GM21526 (cell line): Measurements from ENCODE around the gene KCNQ1OT1.

Experiments
- ATAC-seq: cut with Tn5 transposase; IDR thresholded peaks from one replicate; pipeline ENCODE4 v1.9.1; 2021; ENCODE audit warnings: moderate library complexity; ENCODE audit not compliant: unreplicated experiment, low FRiP score

KCNQ1OT1 gene

DNA sequence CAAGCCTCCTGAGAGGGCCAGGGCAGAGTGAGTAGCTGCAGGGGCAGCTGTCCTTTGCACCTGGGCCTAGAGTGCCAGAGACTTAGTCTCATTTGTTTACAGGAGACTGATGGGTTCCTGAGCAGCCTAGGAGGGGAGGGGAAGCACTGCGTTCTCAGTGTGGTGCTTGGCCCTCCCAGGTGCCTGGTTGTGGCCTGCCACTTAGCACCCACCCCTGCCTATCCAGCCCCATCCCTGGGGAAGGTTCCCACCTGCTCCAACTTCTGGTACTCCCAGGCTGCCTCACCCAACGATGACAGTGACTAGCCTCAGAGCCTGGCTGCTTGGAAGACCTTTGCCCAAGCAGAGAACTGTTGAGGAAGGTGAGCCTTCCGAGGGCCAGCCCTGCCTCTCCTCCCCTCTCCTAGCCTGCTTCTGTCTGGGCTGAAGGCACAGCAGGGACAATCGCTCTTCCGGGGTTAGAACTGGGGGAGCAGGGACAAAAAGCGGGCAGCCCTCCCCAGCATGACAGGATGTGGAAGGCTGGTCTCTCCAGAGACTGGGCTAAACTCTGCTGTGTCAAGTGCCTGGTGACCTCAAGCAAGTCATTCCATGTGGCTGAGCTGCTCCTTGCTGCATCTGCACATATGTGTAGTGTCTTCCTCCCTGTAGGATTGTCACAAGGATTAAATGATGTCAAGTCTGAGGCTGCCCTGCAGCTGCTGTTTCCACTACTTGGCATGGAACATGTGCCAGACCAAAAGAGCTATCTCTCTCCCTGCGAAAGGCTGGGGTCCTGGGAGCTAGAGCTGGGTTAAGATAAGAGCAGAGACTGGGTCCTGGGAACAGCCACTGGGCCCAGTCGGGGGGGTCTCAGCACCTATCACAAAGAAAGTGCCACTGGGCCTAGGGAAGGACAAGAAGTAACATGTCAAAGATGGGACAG is 9.9 kb downstream of the KCNQ1OT1 start:
- no peak for ATAC-seq

GRCh38 chr11:2688381-2689231 is 11.2 kb downstream of the KCNQ1OT1 start:
- ATAC-seq: no peak

GRCh38 chr11:2687782-2688191 is 12.0 kb downstream of the KCNQ1OT1 start:
- no peak for ATAC-seq

DNA sequence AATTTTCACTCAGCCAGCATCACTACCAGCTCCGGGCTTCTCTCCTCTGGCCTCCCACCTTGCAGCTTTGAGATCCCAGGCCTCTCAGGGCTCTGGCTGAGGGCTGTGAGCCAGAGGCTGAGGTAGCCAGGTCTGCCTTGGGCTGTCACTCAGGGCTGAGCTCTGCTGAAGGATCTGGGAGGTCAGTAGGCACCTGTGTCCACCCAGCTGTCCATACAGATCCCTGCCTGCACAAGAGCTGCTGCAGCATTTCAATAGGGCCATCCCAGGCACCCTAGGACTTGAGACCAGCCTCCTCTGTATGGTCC is 12.6 kb downstream of the KCNQ1OT1 start:
- no peak for ATAC-seq

DNA sequence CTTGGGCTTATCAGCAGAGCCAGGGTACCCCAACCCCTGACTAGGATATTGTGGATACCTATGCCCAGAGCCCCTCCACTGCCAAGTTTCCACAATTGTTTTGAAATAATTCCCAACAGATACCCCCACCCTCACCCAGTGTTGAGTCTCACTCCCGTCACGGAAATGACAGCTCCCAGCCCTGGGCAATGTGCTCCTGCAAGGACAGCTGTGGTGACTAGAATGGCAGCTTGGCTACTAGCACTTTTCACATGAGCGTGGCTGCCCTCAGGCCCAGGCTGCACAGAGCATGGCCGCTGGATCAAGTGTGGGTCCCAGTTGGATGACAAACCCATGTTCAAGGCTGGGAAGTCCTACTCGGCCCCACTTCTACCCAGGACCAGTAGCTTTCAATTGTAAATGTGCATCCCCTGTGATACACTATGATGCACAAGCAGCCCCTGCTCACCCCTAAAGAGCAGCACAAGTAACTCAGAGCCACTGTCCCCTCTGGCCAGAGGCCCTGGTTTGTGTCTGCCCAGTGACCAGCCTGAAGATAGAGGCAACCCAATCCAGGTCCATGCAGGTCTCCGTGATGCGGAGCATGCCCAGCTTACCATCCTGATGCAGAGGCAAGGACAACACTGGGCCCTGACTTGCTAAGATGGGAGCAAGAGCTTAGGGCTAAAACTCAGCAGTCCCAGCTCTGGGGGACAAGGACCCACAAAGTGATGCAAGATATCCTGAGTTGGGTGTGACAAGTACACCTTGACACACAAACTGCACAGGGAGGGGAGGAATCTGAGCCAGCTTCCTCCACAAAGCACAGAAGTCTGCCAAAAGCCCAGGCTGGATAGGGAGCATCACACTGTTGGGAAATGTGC is 13.2 kb downstream of the KCNQ1OT1 start:
- no peak for ATAC-seq

- no peak for ATAC-seq
Measured at GRCh38 chr11:2685566-2686359, 14.0 kb downstream of the KCNQ1OT1 start.

DNA sequence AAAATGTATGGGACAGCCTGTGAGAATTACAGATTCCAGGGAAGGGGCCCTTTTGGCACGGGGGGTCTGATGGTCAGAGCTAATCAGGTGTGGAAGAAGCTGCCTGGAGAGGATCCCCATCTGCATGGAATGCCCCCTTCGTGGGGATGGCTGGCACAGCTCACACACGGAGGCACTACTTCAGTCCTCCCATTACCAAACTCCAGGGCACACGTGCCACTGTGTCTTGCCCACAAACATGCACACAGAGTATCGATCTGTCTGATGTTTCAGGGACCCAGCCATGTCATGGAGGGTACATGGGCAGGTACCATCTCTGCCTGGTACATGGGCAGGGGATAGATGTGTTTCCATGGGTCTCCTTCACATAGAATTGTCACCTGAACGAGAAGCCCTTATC is 14.7 kb downstream of the KCNQ1OT1 start:
- no peak for ATAC-seq

GRCh38 chr11:2684581-2684980 is 15.2 kb downstream of the KCNQ1OT1 start:
- no peak for ATAC-seq

DNA sequence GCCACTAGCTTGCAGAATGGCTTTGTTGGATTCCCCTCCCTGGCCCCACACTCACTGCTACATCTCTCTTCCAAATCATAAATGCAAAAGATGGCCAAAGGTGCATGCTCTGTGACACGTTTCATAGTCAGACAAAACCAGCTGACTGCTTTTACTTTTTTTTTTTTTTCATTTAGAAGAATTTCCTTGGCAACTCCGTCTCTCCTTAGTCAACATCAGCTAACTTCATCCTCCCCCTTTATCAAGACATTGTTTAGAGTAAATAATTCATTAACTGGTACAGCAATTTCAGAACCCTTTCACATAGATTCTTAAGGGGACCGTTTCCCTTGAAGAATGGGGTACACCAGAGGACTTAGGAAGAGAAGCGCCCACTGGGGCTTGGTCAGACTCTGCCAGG is 16.0 kb downstream of the KCNQ1OT1 start:
- ATAC-seq: no peak

DNA sequence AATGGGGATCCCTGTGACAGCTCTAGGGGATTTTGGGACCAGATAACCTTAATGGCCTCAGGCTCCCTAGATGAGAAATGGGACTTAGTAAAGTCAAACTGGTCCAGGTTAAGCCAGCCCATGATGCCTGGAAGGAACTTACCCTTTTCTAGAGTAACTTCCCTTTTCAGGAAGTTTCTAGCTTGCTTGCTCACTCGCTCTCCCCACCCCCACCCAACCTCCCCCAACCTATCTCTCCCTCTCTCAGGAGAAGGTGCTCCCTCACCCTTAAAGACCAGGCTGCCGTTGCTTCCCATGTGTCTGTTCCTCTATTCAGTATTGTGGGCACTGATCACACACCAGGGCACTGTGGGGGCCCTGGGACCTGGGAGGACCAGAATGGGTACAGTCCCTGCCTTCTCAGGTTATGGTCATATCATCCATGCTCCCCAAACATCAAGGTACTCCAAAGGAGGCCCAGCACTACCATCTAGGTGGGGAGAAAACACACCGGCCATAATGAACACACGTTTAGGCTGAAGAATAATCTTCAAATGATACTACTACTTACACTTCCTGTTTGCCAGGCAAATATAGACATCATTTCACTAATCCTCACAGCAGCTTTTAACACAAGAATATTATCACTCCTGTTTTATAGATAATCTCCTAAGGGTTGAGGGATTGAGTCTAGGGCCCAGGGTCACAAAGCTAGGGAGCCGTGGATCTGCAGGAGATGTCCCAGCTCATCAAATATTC is 18.2 kb downstream of the KCNQ1OT1 start:
- ATAC-seq: no peak

GRCh38 chr11:2679011-2679676 is 20.6 kb downstream of the KCNQ1OT1 start:
- ATAC-seq: no peak

- no peak for ATAC-seq
Measured at GRCh38 chr11:2678396-2678795, 21.4 kb downstream of the KCNQ1OT1 start.

- ATAC-seq: no peak
Measured at GRCh38 chr11:2677127-2677526, 22.7 kb downstream of the KCNQ1OT1 start.

GRCh38 chr11:2675540-2675939 is 24.3 kb downstream of the KCNQ1OT1 start:
- no peak for ATAC-seq

DNA sequence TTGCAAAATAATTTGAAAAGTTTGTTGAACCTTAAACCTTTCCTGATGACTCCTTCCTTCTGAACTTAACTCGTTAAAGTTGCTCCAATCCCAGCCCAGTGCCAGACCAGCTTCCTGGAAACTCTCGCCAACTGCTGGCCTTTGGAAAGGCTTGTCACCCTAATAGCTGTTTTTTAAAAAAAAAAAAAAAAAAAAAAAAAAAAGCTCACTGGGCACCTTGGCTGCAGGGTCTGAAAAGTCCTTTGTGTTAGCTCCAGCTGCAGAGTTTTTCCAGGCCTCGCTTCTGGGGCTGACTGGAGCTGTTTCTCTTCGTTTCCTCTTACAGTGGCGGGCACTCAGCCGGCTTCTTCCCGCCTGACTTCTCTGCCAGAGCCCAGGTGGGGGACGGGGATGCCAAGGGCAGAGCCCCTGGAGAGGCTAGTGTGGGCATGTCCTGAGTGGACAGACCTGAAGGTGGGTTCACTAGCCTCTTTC is 25.1 kb downstream of the KCNQ1OT1 start:
- ATAC-seq: no peak

- ATAC-seq: no peak
Measured at GRCh38 chr11:2673871-2674471, 25.8 kb downstream of the KCNQ1OT1 start.

DNA sequence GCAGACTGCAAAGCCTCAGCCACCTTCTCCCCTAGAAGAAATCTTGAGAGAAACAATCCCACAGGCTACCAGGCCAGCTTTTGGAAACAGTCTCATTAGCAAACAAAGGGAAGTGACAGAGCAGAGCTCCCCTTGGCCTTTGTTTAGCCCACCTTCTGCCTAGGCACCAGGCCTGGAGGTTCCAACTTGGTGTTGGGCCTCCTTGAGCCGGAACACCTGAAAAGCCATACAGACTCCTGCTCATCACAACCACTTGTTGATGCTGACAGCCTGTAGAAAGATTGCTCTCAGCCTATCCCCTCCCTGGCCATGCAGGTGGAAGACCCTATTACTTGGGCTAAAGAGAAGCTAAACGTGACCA is 26.6 kb downstream of the KCNQ1OT1 start:
- ATAC-seq: no peak

GRCh38 chr11:2672553-2673249 is 27.1 kb downstream of the KCNQ1OT1 start:
- no peak for ATAC-seq
